AG04450 (cell line): ENCODE results near the gene ZDHHC4. TPM values are rescaled to one million over a fixed set of nuclear protein-coding genes. Genes with fewer than 3 reads are reported as not detected.

Experiments used
- CTCF ChIA-PET: fragments of 300-600, 350-600 bp; formaldehyde crosslinking; extraction: SDS; loops from one replicate; lab custom pipeline; 2022; ENCODE audit warnings: antibody characterized with exemption, inconsistent platforms; lab: Charles Lee
- POLR2A ChIA-PET: fragments of 350-600 bp; formaldehyde crosslinking; extraction: SDS; loops from one replicate; lab custom pipeline; 2021; ENCODE audit warnings: antibody characterized with exemption, inconsistent platforms; lab: Yijun Ruan, JAX
- DNase-seq: peaks from one replicate; pipeline ENCODE4 v3.0.0-alpha.2; 2011; ENCODE audit warnings: low read depth, low spot score
- H3K27ac ChIP-seq: one replicate; pipeline ENCODE4 v1.5.1; 2012; ENCODE audit warnings: low read depth, low read length, control low read depth
- H3K27me3 ChIP-seq: one replicate; pipeline ENCODE4 v1.6.0; 2012; ENCODE audit warnings: low read length; ENCODE audit not compliant: control insufficient read depth, insufficient read depth
- H3K4me3 ChIP-seq: 2 replicates; pipeline ENCODE4 v1.5.1; 2011; ENCODE audit warnings: mild to moderate bottlenecking, low read depth, low read length, control low read depth
- H3K9me3 ChIP-seq: 2 replicates; pipeline ENCODE4 v1.5.1; 2012; ENCODE audit warnings: low read length; ENCODE audit not compliant: control insufficient read depth, insufficient read depth
- CTCF ChIP-seq: IDR thresholded peaks from 2 replicates; pipeline ENCODE4 v1.5.1; 2011; ENCODE audit warnings: low read depth, low read length, control low read depth, inconsistent platforms
- polyA plus RNA-seq: library from polyadenylated mRNA; depleted of rRNA; stranded (reverse); fragments of >200 nt; gene quantifications from 2 replicates; pipeline ENCODE4 v1.2.3, GENCODE V29; 2011

ZDHHC4 gene
- polyA plus RNA-seq, 1 experiment = 99.4 TPM

DNA sequence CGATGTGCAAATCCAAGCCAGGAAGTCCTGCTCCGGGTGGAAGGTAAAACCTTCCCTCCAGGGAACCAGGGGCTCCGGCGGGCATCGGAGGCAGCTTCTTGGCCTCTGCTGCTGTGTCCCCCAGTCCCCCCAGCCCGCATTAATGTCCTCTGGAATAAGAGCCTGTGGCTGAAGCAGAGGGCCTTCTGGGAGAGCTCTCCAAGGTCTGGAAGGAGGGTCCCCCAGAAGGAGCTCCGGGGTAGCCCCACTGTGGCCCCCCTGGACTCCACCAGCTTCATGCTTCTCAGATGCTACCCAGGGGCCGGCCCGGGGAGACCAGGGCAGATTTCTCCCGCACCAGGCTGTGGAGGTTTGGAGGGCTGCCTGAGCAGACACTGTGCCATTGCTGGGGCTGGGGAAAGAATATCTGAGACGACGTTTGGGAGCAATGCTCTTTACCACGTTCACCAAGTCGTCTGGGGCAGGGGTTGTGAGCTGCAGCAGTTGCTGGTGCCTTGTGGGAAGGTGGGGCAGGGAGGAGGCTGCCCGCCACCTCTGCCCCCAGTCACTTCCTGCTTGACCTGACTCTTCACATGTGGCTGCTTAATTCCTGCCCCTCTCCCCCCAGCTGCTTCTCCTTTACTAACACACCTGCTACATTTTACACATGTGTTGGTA, 46.5 kb downstream of the ZDHHC4 start:
- no peak overlapping the region for H3K4me3 ChIP-seq
- no peaks in the 10 kb centered on the region for H3K9me3 ChIP-seq
- CTCF ChIA-PET = no interaction called here
- no peaks in the 10 kb centered on the region for H3K27me3 ChIP-seq
- no peak overlapping the region for H3K27ac ChIP-seq
- no peak for TF ChIP-seq CTCF
- POLR2A ChIA-PET = no interaction called here
- no peak for DNase-seq

- TF ChIP-seq CTCF = no peak
- no peaks in the 10 kb centered on the region for H3K9me3 ChIP-seq
- H3K27ac ChIP-seq = no peak overlapping the region
- ChIA-PET CTCF (no interaction called here), POLR2A (no interaction called here)
- no peak for DNase-seq
- H3K27me3 ChIP-seq = no peaks in the 10 kb centered on the region
- no peak overlapping the region for H3K4me3 ChIP-seq
Measured at GRCh38 chr7:6624246-6624611, 47.0 kb downstream of the ZDHHC4 start.

DNA sequence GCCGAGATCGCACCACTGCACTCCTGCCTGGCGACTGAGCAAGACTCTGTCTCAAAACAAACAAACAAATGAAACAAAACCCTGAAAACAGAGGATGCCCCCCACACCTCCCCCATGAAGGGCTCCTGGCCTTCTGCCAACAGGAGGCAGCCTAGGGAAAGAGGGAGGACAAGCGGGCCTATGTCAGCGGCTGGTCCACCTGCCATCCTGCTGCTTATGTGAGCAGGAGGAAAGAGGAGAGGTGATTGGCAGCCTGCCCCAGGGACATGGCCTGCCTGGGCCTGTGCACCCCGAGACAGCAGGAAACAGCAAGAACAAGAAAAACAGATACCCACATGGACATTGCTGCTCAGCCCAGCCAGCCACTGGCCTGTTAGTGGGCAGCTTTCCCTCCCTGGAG, 50.8 kb downstream of the ZDHHC4 start:
- Histone ChIP-seq H3K27me3 (no peaks in the 10 kb centered on the region), H3K27ac (no peak overlapping the region), H3K9me3 (no peaks in the 10 kb centered on the region), H3K4me3 (no peak overlapping the region)
- no peak for TF ChIP-seq CTCF
- ChIA-PET CTCF (no interaction called here), POLR2A (no interaction called here)
- DNase-seq = no peak

- no peak overlapping the region for H3K4me3 ChIP-seq
- ChIA-PET POLR2A (no interaction called here), CTCF (interaction anchor here (0.6 kb wide), 1 partner anchor 41 kb away, joined by 3 read pairs; no protein-coding TSS in a partner anchor)
- DNase-seq = no peak
- H3K9me3 ChIP-seq = no peaks in the 10 kb centered on the region
- no peaks in the 10 kb centered on the region for H3K27me3 ChIP-seq
- TF ChIP-seq CTCF = no peak
- no peak overlapping the region for H3K27ac ChIP-seq
Measured at GRCh38 chr7:6630007-6630849, 53.0 kb downstream of the ZDHHC4 start.

DNA sequence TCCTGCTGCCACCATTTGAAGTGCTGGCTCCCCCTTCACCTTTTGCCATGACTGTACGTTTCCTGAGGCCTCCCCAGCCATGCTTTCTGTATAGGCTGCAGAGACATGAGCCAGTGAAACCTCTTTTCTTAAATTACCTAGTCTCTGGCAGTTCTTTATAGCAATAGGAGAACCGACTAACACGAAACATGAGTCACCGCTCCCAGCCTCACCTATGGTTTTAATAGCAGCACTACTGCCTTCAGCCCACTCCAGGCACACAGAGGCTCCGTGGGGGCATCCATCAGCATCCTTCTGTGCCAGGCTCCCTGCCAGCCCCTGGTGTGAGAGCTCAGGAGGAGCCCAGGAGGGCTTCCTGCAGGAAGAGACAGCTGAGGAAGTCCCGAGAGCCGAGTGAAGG, 54.4 kb downstream of the ZDHHC4 start:
- Histone ChIP-seq H3K27me3 (no peaks in the 10 kb centered on the region), H3K9me3 (no peaks in the 10 kb centered on the region; the same call in 1 of the 2 replicates), H3K4me3 (no peak overlapping the region), H3K27ac (no peak overlapping the region)
- ChIA-PET POLR2A (no interaction called here), CTCF (no interaction called here)
- no peak for DNase-seq
- TF ChIP-seq CTCF = no peak
